HL-60 (cell line): Measurements from ENCODE around the gene PPM1M. TPM values are rescaled to one million over a fixed set of nuclear protein-coding genes. Genes with fewer than 3 reads are reported as not detected.

Experiments used
- DNase-seq, 2 experiments: peaks; one replicate each; pipeline ENCODE4 v3.0.0-alpha.2; 2010 to 2020; ENCODE audit warnings: low read depth in 1 of 2, low spot score in 1 of 2
- H3K27ac ChIP-seq: fragments of 250-450 bp; sonication (Bioruptor Pico); replicated peaks from 2 replicates; pipeline ENCODE4 v1.5.1; 2020; ENCODE audit warnings: mild to moderate bottlenecking, moderate library complexity
- H3K27me3 ChIP-seq: fragments of 250-450 bp; sonication (Bioruptor Pico); 2 replicates; pipeline ENCODE4 v1.5.1; 2021; ENCODE audit warnings: mild to moderate bottlenecking, moderate library complexity; ENCODE audit not compliant: insufficient read depth, poor library complexity, severe bottlenecking
- H3K4me3 ChIP-seq: replicated peaks from 2 replicates; pipeline ENCODE4 v1.5.1; 2011; ENCODE audit warnings: mild to moderate bottlenecking, control low read depth, low read length; ENCODE audit not compliant: insufficient read depth
- CTCF ChIP-seq: IDR thresholded peaks from one replicate; pipeline ENCODE4 v1.5.1; 2011; ENCODE audit warnings: low read length, control low read depth, inconsistent platforms; ENCODE audit not compliant: insufficient read depth
- GABPA ChIP-seq: IDR thresholded peaks from 2 replicates; pipeline ENCODE4 v1.6.1; 2012; ENCODE audit warnings: low read depth
- POLR2AphosphoS5 ChIP-seq: IDR thresholded peaks from 2 replicates; pipeline ENCODE4 v1.6.1; 2012; ENCODE audit warnings: low read depth
- REST ChIP-seq: IDR thresholded peaks from 2 replicates; pipeline ENCODE4 v1.6.1; 2012; ENCODE audit warnings: low read depth; ENCODE audit not compliant: insufficient replicate concordance
- SPI1 ChIP-seq: IDR thresholded peaks from 2 replicates; pipeline ENCODE4 v1.6.1; 2012; ENCODE audit warnings: low read depth, mild to moderate bottlenecking, borderline replicate concordance
- microRNA-seq: library from miRNA; unstranded; fragments of <30 nt; microRNA quantifications from one replicate; pipeline ENCODE4, GENCODE V29; 2018

The PPM1M gene

GRCh38 chr3:52297242-52298148 lies 51.9 kb downstream of the PPM1M start:
- Histone ChIP-seq H3K27ac (no peak overlapping the region), H3K4me3 (no peak overlapping the region), H3K27me3 (no peaks in the 10 kb centered on the region)
- DNase-seq = peak in 1 of 2 experiments; percentile 54
- TF ChIP-seq SPI1 = no peak
- TF ChIP-seq GABPA = no peak
- TF ChIP-seq POLR2AphosphoS5 = no peak
- no peak for TF ChIP-seq CTCF
- TF ChIP-seq REST = no peak

- no peak for DNase-seq
- no peak overlapping the region for H3K4me3 ChIP-seq
- TF ChIP-seq POLR2AphosphoS5 (no peak), GABPA (no peak), REST (no peak), SPI1 (no peak), CTCF (no peak)
These were observed 52.9 kb downstream of the PPM1M start for GRCh38 chr3:52298149-52299098.

GRCh38 chr3:52299247-52299878 lies 53.8 kb downstream of the PPM1M start:
- Histone ChIP-seq H3K27me3 (no peaks in the 10 kb centered on the region), H3K4me3 (no peak overlapping the region), H3K27ac (no peak overlapping the region)
- TF ChIP-seq POLR2AphosphoS5 = no peak
- DNase-seq = no peak

More at GRCh38 chr3:52298149-52299098, 52.9 kb downstream of the PPM1M start:
- Histone ChIP-seq H3K27ac (no peak overlapping the region), H3K27me3 (no peaks in the 10 kb centered on the region)

Small RNA genes lying within 50 kb of the gene (microRNA-seq; reads per million reads assigned to microRNA genes)
- gene MIR135A1 (not detected), gene MIRLET7G (639 reads per million, percentile 84 among the genes with 10 or more reads in this experiment)
